A204.1 (cell line): ENCODE measurements around the gene FAHD2A.
"Not testable (repeated sequence)": the region's sequence is repeated elsewhere in the genome, so short reads cannot be mapped to it uniquely, and the experiment has no call there.

Source experiments
- FAIRE-seq: peaks from 2 replicates; lab custom pipeline; 2012; peaks lifted over from hg19 to GRCh38; lab: Jason Lieb, UNC

FAHD2A gene, protein sequence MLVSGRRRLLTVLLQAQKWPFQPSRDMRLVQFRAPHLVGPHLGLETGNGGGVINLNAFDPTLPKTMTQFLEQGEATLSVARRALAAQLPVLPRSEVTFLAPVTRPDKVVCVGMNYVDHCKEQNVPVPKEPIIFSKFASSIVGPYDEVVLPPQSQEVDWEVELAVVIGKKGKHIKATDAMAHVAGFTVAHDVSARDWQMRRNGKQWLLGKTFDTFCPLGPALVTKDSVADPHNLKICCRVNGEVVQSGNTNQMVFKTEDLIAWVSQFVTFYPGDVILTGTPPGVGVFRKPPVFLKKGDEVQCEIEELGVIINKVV

DNA sequence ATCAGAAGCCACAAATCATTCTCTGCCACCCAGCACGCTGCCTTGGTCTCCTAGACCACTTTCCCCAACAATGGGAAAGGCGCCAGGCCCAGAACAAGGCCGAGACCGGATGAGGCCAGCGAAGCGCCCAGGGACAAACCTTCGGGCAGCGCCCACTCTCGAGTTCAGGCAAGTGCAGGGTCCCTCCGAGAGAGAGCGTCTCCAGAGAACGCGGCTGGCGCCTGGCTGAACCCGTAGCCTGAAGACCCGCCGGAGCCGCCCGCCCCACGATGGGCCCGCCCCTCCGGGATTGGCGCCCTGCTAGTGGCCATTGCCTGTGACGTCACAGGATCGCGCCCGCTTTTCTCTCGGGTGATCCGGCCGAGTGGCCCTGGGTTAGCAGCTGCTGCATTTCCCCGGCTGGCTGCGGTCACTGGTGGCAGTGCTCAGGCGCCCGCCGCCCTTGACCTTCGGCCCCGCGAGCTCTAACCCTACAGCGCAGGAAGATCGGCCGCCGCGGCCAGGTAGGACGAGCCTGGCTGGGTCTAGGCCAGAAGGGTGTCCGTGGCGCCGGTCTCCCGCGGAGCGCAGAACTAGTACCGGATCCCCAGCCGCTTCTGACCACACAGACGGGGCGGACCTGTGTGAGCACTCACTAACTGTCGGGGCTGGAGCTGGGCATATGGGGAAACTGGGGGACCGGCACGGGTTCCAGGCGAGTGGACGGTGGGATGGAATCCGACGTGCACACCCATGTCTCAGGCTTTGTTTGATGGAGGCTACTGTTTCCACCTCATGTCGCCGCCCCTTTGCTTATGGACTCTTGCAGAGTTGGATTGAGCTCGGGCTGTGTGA lies at the start of gene FAHD2A:
Gene FAHD2A, plus strand, starts transcription at position 339 of the 834 bp plus-strand sequence. CDS start 2,851 bp downstream, outside the sequence.
- FAIRE-seq = no peak

DNA sequence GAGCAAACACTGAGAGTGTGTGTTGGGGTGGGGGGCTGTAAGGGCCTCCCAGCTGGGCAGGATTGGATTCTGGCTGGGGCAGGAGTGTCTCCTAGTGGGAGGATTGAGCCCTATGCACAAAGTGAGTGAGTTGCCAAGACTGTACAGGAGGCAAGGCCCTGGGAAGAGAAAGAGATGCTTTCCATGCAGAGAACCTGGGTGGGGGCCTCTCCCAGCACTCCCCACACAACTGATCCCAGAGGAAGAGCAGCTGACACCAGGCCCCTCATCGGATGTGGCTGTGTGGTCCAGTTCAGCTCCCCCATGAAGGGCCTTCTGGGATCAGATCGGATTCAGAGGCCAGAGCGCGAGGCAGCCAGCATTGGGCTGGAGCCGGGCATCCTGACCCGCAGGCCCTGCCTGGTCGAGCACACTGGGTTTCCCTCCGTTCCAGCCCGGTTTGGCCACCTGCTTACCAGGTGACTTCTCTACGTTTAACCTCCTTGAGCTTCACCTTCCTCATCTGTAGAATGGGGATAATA lies 49.4 kb upstream of the FAHD2A start:
- FAIRE-seq = no peak

DNA sequence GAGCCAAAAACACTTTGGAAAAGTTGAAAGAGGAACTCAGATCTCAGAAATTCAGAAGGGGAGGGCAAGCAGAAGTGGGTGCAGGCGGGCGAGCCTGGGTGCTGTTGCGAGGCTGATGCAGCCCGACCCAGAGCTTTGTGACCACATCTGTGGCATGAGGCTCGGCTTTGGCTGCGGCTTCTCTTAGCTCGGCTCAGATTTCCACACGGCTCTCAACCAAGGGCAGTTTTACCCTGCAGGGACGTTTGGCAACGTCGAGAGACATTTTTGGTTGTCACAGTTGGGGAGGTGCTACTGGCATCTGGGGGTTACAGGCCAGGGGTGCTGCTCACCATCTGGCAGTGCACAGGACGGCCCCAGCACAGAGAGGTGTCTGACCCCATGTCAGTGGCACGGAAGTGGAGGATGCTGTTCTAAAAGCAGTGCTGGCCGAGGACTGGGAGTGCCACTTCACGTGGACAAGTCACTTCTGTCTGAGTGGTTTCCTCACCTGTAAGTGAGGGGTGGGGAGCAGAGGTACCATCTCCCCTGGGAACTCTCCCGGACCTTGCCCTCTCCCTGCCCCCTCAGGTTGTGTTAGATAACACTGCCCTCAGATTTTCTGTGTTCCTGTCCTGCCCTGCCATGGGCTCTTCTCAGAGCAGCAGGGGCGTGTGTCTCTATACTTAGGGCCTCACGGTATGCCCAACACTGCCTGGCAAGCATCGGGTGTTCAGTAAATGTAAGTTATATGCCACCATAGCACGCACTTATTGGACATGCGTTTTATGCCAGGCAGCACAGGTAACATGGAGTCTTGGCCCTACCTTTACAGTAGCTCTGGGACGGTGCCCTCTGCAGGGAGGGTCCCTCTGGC lies 48.7 kb upstream of the FAHD2A start:
- FAIRE-seq = no peak

DNA sequence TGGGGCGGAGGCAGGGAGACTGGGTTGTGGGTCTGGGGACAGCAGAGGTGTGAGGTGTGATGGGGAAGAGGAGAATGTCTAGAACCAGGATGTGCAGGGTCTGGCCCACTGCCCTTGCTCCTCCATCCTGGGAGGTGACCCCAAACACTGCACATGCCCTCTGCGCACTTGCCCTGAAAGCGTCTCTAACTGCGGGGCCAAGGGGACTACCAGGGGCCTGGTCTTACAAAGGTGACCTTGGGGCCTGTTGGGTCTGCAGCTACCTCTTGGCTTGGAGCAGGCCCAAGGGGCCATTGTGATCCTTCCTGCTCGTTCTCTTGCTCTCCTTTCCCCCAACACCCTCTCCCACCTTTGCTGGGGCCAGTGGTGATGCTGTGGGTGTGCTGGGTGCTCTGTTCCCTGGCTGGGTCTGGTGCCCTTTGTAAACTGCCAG lies 48.0 kb upstream of the FAHD2A start:
- FAIRE-seq = no peak

DNA sequence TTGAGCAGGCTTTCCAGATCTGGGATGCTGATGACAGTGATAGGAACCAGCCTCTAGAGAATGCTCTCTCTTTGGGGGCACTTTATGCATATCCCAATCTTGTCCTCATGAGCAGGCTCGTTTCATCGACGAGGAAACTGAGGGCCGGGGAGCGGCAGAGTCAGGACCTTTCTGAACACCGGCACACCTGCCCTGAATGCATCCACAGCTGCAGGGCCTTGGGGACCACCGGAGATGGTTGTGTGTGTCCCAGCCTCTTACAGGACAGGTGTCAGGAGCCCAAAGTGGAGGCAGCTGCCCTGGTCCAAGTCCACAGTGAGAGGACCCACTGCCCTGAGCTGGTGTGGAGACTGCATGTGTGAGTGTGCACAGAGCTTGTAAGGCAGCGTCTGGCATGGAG lies 47.6 kb upstream of the FAHD2A start:
- FAIRE-seq = no peak

DNA sequence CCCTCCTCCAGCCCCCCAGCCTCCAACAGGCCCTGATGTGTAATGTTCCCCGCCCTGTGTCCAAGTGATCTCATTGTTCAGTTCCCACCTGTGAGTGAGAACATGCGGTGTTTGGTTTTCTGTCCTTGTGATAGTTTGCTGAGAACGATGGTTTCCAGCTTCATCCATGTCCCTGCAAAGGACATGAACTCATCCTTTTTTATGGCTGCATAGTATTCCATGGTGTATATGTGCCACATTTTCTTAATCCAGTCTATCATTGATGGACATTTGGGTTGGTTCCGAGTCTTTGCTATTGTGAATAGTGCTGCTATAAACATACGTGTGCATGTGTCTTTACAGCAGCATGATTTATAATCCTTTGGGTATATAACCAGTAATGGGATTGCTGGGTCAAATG lies 47.0 kb upstream of the FAHD2A start:
- not testable (repeated sequence) for FAIRE-seq

DNA sequence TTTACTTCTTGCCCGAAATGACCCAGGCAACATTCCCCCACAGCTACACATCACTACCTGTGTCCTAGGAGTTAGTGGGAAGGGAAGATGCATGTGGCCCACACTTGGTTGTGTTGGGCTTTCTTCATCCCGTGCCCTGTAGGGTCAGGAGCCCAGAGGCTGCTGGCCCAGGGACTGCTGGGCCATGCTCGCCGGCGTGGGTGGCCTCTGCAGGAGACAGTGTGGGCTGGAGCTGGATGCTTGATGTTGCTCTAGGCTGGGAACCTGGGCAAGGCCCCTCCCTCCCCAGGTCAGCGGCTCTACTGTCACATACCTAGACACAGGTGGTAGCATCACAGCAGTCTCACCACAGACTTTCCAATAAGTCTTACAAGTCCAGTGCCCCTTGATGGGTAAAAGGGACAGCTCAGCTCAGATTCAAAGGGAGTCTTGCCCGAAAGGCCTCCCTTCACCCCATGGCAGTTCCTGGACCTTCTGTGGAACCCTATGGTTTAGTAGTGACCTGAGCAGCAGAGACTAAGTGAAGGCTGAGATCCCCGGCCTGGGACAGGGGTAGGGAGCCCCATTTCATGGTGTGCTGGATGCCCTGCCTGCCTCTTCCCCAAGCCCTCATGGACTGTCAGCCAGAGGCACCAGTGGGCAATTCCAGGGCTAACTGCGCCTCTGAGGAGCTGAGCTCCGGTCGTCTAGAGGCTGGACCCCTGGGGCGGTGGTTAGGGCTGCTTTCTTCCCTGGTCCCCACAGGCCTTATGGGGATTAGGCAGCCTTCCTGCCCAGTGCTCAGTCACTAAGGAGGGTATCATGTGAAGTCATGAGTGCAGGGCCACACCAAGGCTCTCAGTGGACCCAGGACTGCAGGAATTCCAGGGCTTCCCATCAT lies 45.4 kb upstream of the FAHD2A start:
- FAIRE-seq = no peak

DNA sequence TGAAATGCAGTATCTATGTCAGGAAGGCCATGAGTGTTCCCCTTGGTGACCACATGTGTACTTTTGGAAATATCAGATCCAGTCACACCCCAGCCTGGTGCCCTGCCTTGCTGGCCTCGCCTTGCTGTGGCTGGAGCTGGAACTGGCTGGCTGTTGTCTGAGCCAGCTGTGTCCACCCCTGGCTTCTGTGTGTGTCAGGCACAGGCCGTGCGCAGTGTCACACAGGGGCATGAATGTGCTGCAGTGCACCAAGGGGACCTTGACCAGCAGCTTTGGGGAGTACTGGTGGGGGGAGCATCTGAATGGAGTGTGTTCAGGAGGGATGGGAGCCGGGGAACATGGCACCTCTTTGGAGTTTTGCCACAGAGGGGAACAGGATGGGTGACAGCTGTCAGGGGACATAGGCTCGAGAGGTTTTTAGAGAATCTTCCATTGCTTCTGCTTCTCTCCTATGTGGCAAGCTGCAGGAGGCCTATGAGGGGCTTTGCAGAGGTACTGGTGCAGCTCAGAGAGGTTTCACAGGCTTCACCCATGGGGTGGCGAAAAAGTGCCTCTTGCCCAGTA lies 44.7 kb upstream of the FAHD2A start:
- FAIRE-seq = no peak

DNA sequence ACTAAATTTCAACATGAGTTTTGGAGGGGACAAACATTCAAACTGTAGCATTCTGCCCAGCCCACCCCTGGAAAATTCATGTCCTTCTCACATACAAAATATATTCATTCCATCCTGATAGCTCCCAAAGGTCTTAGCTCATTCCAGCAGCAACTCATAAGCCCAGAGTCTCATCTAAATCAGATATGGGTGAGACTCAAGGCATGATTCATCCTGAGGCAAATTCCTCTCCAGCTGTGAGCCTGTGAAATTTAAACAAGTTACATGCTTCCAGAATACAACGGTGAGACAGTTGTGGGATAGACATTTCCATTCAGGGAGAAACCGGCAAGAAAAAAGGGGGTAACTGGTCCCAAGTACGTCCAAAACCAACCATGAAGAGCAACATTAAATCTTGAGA lies 43.5 kb upstream of the FAHD2A start:
- FAIRE-seq = no peak

DNA sequence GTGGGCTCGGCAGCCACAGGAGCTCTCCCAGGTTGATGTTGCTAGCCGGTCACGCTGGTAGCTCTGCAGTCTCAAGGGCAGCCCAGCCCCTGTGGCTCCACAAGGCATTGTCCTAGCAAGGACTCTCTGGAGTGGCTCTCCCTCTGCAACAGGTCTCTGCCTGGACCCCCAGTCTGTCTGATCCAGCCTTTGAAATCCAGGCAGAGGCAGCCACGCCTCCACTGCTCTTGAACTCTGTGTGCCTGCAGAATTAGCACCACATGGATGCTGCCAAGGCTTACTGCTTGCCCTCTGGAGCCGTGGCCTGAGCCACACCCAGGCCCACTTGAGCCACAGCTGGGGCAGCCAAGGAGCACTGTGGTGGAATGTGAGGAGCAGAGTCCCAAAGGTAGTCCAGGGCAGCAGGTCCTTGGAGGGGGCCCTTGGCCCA lies 43.0 kb upstream of the FAHD2A start:
- no peak for FAIRE-seq

DNA sequence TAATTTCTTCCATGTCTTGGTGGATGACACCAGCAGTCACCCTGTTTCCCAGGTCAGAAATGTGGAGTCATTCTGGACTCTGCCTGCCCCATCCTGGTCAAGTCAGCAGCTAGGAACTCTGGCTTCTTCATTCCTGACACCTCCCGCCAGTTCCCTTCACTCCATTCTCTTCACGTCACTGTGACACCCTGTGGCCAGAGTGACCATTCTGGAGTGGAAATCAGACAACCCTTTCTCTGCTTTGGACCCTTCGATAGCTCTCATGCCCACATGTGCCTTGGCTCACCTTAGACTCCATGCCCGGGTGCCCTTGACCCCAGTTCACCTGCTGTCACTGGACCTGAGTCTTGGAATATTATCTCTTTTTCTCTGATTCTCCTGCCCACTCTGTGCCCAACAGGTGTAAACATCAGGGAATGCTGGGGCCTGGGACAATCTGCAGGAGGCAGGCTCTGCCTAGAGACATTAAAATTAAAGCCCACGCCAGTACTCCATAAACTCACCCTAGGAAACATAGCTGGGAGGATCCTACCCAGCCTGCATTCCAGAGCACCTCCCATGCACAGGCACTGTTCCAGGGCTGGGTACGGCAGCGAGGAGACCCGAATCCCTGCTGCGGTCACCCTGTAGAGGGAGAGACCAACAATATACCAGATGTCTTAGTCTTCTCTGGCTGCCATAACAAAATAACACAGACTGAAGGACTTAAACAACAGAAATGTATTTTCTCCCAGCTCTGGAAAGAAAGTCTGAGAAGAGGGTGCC lies 41.1 kb upstream of the FAHD2A start:
- no peak for FAIRE-seq

DNA sequence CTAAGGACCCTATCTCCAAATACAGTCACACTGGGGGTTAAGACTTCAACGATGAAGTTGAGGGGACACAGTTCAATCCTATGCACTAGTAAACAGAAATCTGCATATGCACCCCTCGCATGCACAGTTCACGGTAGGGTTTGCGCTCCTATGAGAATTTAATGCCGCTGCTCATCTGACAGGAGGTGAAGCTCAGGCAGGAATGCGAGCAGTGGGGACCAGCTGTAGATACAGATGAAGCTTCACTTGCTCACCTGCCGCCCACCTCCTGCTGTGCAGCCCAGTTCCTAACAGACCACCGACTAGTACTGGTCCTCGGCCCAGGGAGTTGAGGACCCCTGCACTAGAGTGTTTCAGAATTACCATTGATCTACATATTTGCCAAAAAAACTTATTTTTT lies 40.0 kb upstream of the FAHD2A start:
- no peak for FAIRE-seq

DNA sequence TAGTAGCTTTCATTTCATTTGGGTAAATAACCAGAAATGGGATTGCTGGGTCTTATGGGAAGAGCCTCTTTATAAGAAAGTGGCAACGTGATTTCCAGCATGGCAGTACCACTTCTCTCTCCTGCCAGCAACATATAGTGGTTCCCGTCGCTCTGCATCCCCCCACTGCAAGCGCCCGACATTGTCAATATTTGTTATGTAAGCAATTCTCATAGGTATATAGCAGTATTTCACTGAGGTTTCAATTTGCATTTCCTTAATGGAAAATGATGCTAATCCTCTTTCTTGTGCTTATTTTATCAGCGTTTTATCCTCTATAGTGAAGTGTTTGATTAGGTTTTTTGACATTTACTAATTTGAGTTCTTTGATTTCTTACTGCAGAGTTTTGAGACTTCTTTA lies 36.0 kb upstream of the FAHD2A start:
- FAIRE-seq = no peak

DNA sequence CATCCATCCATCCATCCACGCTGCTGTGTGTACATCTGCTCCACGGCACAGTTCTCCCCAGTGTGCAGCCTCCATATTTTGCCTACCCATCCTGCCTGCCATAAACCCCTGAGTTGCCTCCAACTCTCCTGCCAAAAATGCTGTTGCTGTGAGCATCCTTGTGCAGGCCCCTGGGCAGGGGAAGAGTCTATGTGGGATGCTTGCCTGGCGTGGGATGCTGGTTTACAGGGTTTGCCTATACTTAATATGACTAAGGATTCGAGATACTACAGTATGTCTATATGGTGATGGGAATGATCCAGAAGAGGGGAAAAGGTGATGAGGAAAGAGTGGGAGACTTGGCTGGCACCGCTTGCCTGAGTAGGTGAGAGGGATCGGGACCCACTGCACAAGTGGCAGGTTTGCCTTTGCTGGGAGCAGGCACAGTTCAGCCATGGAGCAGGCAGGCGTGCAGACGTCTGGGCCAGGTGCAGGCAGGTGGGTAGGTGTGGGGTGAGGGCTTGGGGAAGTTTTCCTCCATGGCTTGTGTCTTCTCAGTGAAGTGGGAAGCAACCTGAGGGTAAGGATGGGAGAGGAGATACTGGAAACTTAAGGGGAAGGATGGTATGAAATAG lies 30.2 kb upstream of the FAHD2A start:
- FAIRE-seq = no peak

DNA sequence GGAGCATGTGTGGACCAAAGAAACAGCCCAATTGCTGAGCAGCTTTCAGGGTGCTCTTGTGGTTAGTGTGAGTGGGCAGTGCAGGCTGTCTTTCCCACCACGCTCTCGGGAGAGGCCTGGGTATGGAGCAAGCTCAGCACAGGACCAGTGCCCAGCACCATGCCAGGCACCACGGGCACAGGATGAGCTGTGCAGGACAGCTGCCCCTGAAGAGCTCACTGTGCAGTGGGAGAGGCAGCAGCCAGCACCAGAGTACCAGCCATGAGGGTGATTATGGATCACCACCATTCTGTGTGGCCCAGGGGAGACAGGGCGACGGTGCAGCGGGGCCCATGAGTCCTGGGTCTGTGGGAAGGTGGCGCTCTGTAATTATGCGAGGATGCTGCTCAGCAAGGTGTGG lies 29.7 kb upstream of the FAHD2A start:
- no peak for FAIRE-seq

DNA sequence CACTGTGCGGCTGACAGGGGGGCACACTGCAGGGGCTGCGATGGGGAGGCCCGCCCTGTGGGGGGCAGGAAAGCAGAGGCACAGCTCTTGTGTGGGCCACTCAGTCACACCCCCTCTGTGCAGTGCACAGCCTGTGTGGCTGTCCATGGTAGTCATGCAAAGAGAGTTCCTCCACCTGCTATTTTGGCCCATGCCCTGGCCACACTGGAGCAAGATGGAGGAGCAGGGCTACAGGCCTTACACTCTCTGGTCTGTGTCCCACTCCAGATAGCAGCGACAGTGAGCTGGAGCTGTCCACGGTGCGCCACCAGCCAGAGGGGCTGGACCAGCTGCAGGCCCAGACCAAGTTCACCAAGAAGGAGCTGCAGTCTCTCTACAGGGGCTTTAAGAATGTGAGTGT lies 28.5 kb upstream of the FAHD2A start:
- FAIRE-seq = no peak

DNA sequence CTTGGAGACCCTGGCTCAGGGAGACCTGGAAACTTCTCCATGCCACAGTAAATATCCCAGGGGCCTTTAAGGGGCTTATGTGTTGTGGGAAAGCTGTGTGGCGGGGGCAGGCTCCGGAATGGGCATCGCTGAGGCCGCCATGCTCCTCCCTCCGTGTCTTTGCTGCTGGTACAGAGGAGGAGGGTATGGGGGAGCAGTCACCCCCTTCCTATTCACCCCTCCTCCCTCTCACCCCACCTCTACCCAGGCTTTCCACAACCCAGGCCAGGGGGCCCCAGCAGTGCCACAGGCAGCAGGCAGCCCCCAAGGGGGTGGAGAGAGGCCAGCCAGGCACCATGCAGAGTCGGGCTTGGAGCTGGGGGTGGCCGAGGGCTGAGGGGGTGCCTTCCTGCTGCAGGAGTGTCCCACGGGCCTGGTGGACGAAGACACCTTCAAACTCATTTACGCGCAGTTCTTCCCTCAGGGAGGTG lies 28.0 kb upstream of the FAHD2A start:
- no peak for FAIRE-seq

DNA sequence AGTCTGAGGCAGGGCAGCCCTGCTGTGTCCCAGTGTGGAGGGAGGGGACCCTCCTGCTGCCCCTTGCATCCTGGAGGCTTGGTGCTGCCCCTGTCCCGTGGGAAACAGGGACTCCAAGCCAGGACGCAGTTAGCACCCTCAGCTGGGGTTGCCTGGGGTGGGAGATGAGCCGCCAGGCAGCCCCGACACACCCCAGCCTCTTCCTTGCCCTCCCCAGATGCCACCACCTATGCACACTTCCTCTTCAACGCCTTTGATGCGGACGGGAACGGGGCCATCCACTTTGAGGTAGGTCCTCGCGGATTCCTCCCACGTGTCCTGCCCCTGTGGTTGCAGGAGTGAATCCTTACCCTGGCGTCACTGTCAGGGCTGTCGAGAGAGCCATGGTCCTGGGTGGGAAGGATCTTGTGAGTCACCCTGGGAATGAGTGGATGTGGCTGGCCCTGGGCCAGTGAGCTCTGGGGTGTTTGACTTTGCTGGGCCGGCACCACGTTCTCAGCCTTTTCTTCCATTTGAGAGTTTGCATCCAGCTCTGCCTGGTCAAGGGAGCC lies 27.5 kb upstream of the FAHD2A start:
- no peak for FAIRE-seq

DNA sequence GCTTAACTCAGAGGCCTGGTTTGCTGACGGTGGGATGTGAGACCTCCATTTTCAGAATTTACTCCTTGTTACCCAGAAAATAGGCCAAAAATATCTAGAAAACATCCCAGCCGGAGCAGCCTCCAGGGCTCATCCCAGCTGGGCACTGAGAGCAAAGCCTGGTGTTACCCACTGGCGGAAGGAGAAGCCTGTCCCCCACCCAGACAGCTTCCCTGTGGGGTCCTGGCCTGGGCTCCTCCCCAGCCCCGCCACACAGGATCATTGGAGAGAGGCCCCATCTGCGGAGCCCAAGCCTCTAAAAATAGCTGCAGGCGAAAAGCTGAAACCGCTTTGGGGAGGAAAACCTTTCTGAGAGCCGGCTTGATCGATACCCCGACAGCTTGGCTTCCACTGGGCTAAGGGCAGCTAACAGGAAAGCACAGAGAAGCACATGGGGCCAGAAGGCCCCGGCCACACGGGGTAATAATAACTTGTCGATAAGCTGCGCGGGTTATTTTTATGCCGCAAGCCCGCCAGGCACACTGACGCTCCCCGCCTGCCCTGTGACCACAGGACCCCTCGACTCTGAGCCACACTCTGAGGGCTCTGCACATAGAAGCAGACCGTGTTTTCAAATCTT lies 26.9 kb upstream of the FAHD2A start:
- FAIRE-seq = no peak
